SK-N-SH (cell line): Measurements from ENCODE around the gene C17orf114.
A peak's percentile ranks its signal among the peaks of the same experiment; 100 is the strongest.

ENCODE experiments used
- CTCF ChIA-PET: fragments of 300-600, 350-600 bp; formaldehyde crosslinking; extraction: SDS; loops from one replicate; lab custom pipeline; 2021; lab: Yijun Ruan, JAX
- POLR2A ChIA-PET: fragments of 350-600 bp; sonication (Branson Sonifier 250); formaldehyde crosslinking; extraction: SDS; loops from one replicate; lab custom pipeline; 2020; ENCODE audit warnings: antibody characterized with exemption, inconsistent platforms; lab: Yijun Ruan, JAX
- DNase-seq: peaks from one replicate; pipeline ENCODE4 v3.0.0; 2012
- H2AFZ ChIP-seq: fragments of 200-600 bp; sonication (generic); 2 replicates; pipeline ENCODE4 v1.8.1; 2016; ENCODE audit warnings: antibody characterized with exemption, mild to moderate bottlenecking, low read depth
- H3F3A ChIP-seq: fragments of 200-600 bp; sonication (generic); replicated peaks from 2 replicates; pipeline ENCODE3; 2016; ENCODE audit warnings: antibody characterized with exemption, mild to moderate bottlenecking; ENCODE audit not compliant: insufficient read depth
- H3K27ac ChIP-seq, 2 experiments: fragments of 200-500 bp in 1 of 2; fragments of 200-600 bp in 1 of 2; sonication (Bioruptor generic) in 1 of 2; sonication (generic), shearing (Covaris generic) in 1 of 2; 2 replicates each; pipeline versions ENCODE4 v1.5.1 to v1.6.1; 2014 to 2016; ENCODE audit warnings: low read depth in 2 of 2, inconsistent platforms in 1 of 2, low read length in 1 of 2, mild to moderate bottlenecking in 1 of 2, mixed read lengths in 1 of 2
- H3K27me3 ChIP-seq: fragments of 200-600 bp; sonication (generic), shearing (Covaris generic); 2 replicates; pipeline ENCODE4 v1.6.1; 2016; ENCODE audit warnings: mixed run types; ENCODE audit not compliant: insufficient read depth
- H3K36me3 ChIP-seq, 2 experiments: fragments of 200-500 bp in 1 of 2; fragments of 200-600 bp in 1 of 2; sonication (Bioruptor generic) in 1 of 2; sonication (generic) in 1 of 2; replicated peaks in 1 of 2; 2 replicates each; pipeline versions ENCODE3 to v1.5.1; 2014 to 2016; ENCODE audit warnings: low read length in 1 of 2, mild to moderate bottlenecking in 1 of 2; ENCODE audit not compliant: insufficient read depth in 2 of 2, control insufficient read depth in 1 of 2
- H3K4me1 ChIP-seq, 2 experiments: fragments of 200-500 bp in 1 of 2; fragments of 200-600 bp in 1 of 2; sonication (Bioruptor generic) in 1 of 2; sonication (generic), shearing (Covaris generic) in 1 of 2; 2 replicates each; pipeline versions ENCODE4 v1.5.1 to v1.6.1; 2014 to 2016; ENCODE audit warnings: low read depth in 1 of 2, low read length in 1 of 2, mixed run types in 1 of 2; ENCODE audit not compliant: insufficient read depth in 2 of 2, control insufficient read depth in 1 of 2
- H3K4me2 ChIP-seq: fragments of 200-600 bp; sonication (generic), shearing (Covaris generic); 2 replicates; pipeline ENCODE4 v1.6.1; 2017; ENCODE audit warnings: mixed run types
- H3K4me3 ChIP-seq, 2 experiments: fragments of 200-500 bp in 1 of 2; fragments of 200-600 bp in 1 of 2; sonication (Bioruptor generic) in 1 of 2; sonication (generic), shearing (Covaris generic) in 1 of 2; 2 replicates each; pipeline versions ENCODE4 v1.5.1 to v1.8.1; 2014 to 2016; ENCODE audit warnings: low read depth in 2 of 2, inconsistent platforms in 1 of 2, low read length in 1 of 2, mild to moderate bottlenecking in 1 of 2, mixed read lengths in 1 of 2, moderate library complexity in 1 of 2
- H3K79me2 ChIP-seq: fragments of 200-600 bp; sonication (generic); 2 replicates; pipeline ENCODE4 v1.8.1; 2017; ENCODE audit warnings: mild to moderate bottlenecking; ENCODE audit not compliant: insufficient read depth
- H3K9ac ChIP-seq: fragments of 200-600 bp; sonication (generic); 2 replicates; pipeline ENCODE4 v1.6.1; 2017; ENCODE audit warnings: mixed run types
- H3K9me2 ChIP-seq: fragments of 200-600 bp; sonication (generic); 2 replicates; pipeline ENCODE4 v1.6.1; 2017; ENCODE audit warnings: mixed run types
- H3K9me3 ChIP-seq: fragments of 200-600 bp; sonication (generic); 2 replicates; pipeline ENCODE4 v1.6.1; 2017; ENCODE audit warnings: mixed run types, mild to moderate bottlenecking, moderate library complexity
- H4K20me1 ChIP-seq: fragments of 200-600 bp; sonication (generic); 2 replicates; pipeline ENCODE4 v1.6.1; 2017; ENCODE audit warnings: mild to moderate bottlenecking, mixed run types; ENCODE audit not compliant: insufficient read depth
- CHD2 ChIP-seq: fragments of 150-350 bp; IDR thresholded peaks from 2 replicates; pipeline ENCODE4 v1.6.1; 2018; ENCODE audit warnings: low read length; ENCODE audit not compliant: partially characterized antibody
- CTCF ChIP-seq: fragments of 200-600 bp; sonication (generic); IDR thresholded peaks from 2 replicates; pipeline ENCODE4 v1.6.1; 2017; ENCODE audit warnings: antibody characterized with exemption, mild to moderate bottlenecking, moderate library complexity
- ELF1 ChIP-seq: IDR thresholded peaks from 2 replicates; pipeline ENCODE4 v1.4.0; 2012
- EP300 ChIP-seq, 2 experiments: IDR thresholded peaks; 2 replicates each; pipeline versions ENCODE4 v1.4.0 to v1.6.1; 2012; ENCODE audit warnings: borderline replicate concordance in 1 of 2, low read depth in 1 of 2, low read length in 1 of 2
- FOXJ3 ChIP-seq: sonication (generic); formaldehyde crosslinking; IDR thresholded peaks from 2 replicates; pipeline ENCODE4 v1.5.1; 2020; ENCODE audit warnings: mild to moderate bottlenecking, missing genetic modification reagents
- GABPA ChIP-seq: IDR thresholded peaks from 2 replicates; pipeline ENCODE4 v1.4.0; 2012; ENCODE audit warnings: low read depth, mild to moderate bottlenecking
- IRF3 ChIP-seq: fragments of 150-350 bp; IDR thresholded peaks from 2 replicates; pipeline ENCODE4 v1.6.1; 2016; ENCODE audit warnings: mild to moderate bottlenecking, low read depth, low read length
- MAX ChIP-seq: IDR thresholded peaks from 2 replicates; pipeline ENCODE4 v1.4.0; 2012; ENCODE audit warnings: low read depth
- MEF2A ChIP-seq: IDR thresholded peaks from 2 replicates; pipeline ENCODE4 v1.4.0; 2012; ENCODE audit warnings: low read depth, borderline replicate concordance
- MXI1 ChIP-seq: IDR thresholded peaks from 2 replicates; pipeline ENCODE4 v1.6.1; 2012; ENCODE audit warnings: mild to moderate bottlenecking, low read depth, low read length, improper control_type of control experiment
- RCOR1 ChIP-seq: fragments of 150-350 bp; IDR thresholded peaks from 2 replicates; pipeline ENCODE4 v1.6.1; 2017; ENCODE audit warnings: antibody characterized with exemption, low read length
- REST ChIP-seq: IDR thresholded peaks from 2 replicates; pipeline ENCODE4 v1.6.1; 2012; ENCODE audit warnings: mild to moderate bottlenecking, low read depth, low read length, moderate library complexity
- RXRA ChIP-seq: IDR thresholded peaks from 2 replicates; pipeline ENCODE4 v1.4.0; 2012; ENCODE audit warnings: low read depth, mild to moderate bottlenecking, borderline replicate concordance
- SMC3 ChIP-seq: IDR thresholded peaks from 2 replicates; pipeline ENCODE4 v1.6.1; 2012; ENCODE audit warnings: low read depth, low read length, improper control_type of control experiment
- TAF1 ChIP-seq: IDR thresholded peaks from 2 replicates; pipeline ENCODE4 v1.6.1; 2012; ENCODE audit warnings: low read depth, mild to moderate bottlenecking, low read length, moderate library complexity, borderline replicate concordance
- TCF12 ChIP-seq: IDR thresholded peaks from 2 replicates; pipeline ENCODE4 v1.4.0; 2012
- TEAD4 ChIP-seq: IDR thresholded peaks from 2 replicates; pipeline ENCODE4 v1.4.0; 2012; ENCODE audit warnings: mild to moderate bottlenecking, borderline replicate concordance; ENCODE audit not compliant: insufficient read depth
- USF1 ChIP-seq: IDR thresholded peaks from 2 replicates; pipeline ENCODE4 v1.4.0; 2012; ENCODE audit warnings: low read depth, borderline replicate concordance
- YY1 ChIP-seq: IDR thresholded peaks from 2 replicates; pipeline ENCODE4 v1.4.0; 2012; ENCODE audit warnings: low read depth, mild to moderate bottlenecking
- WGBS: methylation state at CpG from one replicate; pipeline ENCODE4 v1.1.6; 2017; ENCODE audit warnings: low lambda C conversion rate; 5-methylcytosine and 5-hydroxymethylcytosine counted together

The C17orf114 gene

GRCh38 chr17:4850246-4850645 lies 48.1 kb upstream of the C17orf114 start:
- H3F3A ChIP-seq, result peaks cover 13% of the 10 kb centered on the region
- peaks cover 54% of the 10 kb centered on the region for H4K20me1 ChIP-seq
- no peaks in the 10 kb centered on the region for H3K9me3 ChIP-seq
- H3K79me2 ChIP-seq, result peaks cover 68% of the 10 kb centered on the region
- TF ChIP-seq TAF1 (no peak), TCF12 (no peak), EP300 (IDR thresholded peaks at IDR 0.05; ENCODE audit: borderline replicate concordance in 1 of 2, low read depth in 1 of 2, low read length in 1 of 2) (no peak), REST (no peak), MAX (no peak), RXRA (no peak)
- DNase-seq, result no peak
- ChIA-PET CTCF (interaction anchor here (0.7 to 1.5 kb wide), 4 partner anchors 13 to 635 kb away, joined by 3 to 5 read pairs (median 3); no protein-coding TSS in a partner anchor), POLR2A (interaction anchor here (1.0 kb wide), 1 partner anchor 12 kb away, joined by 3 read pairs; no protein-coding TSS in a partner anchor)
- 87% methylated on average over 2 of the region's 2 CpGs for WGBS
- no peak overlapping the region for H3K4me3 ChIP-seq
- peaks cover 9 to 20% of the 10 kb centered on the region in 2 experiments; a peak in 2 of 4 replicates for H3K4me1 ChIP-seq
- H3K4me2 ChIP-seq, result 0 out of 2 replicates have a peak overlapping the region, but pooled peaks have one; percentile 15
- H3K36me3 ChIP-seq, result no peaks in the 10 kb centered on the region
- H2AFZ ChIP-seq, result no peak overlapping the region
- no peaks in the 10 kb centered on the region for H3K27me3 ChIP-seq
- H3K27ac ChIP-seq, result no peak overlapping the region
- H3K9me2 ChIP-seq, result no peaks in the 10 kb centered on the region
- no peak overlapping the region for H3K9ac ChIP-seq

GRCh38 chr17:4849011-4849536 lies 46.9 kb upstream of the C17orf114 start:
- Histone ChIP-seq H3K36me3 (no peaks in the 10 kb centered on the region), H3K9ac (no peak overlapping the region), H3K4me2 (no peak overlapping the region), H3K79me2 (peaks cover 75% of the 10 kb centered on the region), H3K4me3 (no peak overlapping the region), H3K27me3 (no peaks in the 10 kb centered on the region), H3K9me2 (no peaks in the 10 kb centered on the region), H4K20me1 (peaks cover 63% of the 10 kb centered on the region), H3F3A (peaks cover 13% of the 10 kb centered on the region), H3K27ac (no peak overlapping the region), H2AFZ (no peak overlapping the region), H3K4me1 (peaks cover 2 to 12% of the 10 kb centered on the region in 2 experiments; a peak in 2 of 4 replicates), H3K9me3 (no peaks in the 10 kb centered on the region)
- POLR2A ChIA-PET, result no interaction called here
- DNase-seq, result no peak
- CTCF ChIA-PET, result no interaction called here
- 83% methylated on average over 5 of the region's 5 CpGs for WGBS
- TF ChIP-seq TEAD4 (no peak), IRF3 (no peak), MXI1 (no peak), MEF2A (no peak), CHD2 (no peak), ELF1 (no peak), SMC3 (no peak), CTCF (no peak), USF1 (no peak), GABPA (no peak), FOXJ3 (CRISPR knock-in tag) (no peak), RCOR1 (no peak), YY1 (no peak)
